ENCODE measurements around the gene UBE2E2.

The UBE2E2 gene

DNA sequence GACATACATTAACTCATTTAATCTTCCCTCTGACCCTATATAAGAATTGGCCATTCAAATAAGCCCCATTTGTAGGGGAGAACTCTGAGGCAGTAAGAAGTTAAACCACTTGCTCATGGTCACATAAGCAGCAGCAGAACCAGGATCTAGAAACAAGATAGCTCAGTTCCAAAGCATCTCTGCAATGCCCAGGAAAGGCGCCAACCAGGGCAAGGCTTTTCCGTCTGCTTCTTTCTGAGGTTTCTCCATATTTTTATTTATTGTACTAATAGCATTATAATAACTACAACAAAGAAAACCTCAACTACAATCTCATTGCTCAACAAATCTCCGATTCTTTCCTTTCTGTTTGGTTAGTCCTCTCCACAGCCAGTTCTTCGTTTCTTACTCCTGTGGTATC, 4.3 kb upstream of the UBE2E2 start:
- DNase-seq = no peak

DNA sequence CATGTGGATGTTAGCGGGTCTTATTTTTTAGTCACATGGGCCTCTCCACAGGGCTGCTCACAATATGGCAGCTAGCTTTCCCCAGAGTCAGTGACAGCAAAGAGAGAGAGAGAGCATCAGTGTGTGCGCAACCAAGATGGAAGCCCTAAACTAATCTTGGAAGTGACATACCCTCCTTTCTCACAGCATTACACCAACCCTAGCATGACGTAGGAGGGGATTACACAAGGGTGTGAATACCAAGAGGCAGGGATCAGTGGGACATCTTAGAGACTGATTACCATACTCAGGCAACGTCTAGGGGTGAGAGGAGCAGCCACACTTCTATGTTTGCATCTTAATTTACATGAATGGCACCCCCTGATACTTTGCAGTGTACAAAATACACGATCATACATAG, 3.5 kb upstream of the UBE2E2 start:
- DNase-seq = no peak

DNA sequence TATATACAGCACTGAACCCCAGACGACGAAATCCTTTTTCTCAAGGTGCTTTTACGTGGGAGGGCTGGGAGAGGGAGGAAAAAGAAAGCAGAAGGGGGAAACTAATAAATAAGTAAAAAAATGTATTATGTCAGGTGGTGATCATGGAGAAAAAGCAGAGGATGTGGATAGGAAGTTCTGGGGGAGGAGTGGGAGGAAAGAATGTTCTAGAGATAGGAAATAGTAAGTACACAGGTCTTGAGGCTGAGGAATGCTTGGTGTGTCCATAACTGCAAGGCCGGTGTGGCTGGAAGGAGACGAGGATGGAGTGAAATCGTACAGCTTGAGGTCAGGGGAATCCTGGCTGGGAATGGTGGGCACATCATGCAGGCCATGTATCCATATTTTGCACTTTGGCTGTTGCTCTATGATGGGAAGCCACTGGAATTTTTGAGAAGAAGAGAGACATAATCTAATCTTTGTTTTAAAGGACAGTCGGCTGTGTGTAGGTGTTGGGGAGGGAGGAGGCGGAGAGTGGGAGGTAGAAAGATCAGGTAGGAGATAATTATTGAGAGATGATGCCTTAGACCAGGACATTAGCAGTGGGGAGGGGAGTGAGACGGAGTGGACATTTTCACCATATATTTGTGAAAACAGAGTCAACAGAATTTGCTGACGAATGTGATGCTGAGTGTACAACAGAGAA, 1.8 kb upstream of the UBE2E2 start:
- DNase-seq = no peak

DNA sequence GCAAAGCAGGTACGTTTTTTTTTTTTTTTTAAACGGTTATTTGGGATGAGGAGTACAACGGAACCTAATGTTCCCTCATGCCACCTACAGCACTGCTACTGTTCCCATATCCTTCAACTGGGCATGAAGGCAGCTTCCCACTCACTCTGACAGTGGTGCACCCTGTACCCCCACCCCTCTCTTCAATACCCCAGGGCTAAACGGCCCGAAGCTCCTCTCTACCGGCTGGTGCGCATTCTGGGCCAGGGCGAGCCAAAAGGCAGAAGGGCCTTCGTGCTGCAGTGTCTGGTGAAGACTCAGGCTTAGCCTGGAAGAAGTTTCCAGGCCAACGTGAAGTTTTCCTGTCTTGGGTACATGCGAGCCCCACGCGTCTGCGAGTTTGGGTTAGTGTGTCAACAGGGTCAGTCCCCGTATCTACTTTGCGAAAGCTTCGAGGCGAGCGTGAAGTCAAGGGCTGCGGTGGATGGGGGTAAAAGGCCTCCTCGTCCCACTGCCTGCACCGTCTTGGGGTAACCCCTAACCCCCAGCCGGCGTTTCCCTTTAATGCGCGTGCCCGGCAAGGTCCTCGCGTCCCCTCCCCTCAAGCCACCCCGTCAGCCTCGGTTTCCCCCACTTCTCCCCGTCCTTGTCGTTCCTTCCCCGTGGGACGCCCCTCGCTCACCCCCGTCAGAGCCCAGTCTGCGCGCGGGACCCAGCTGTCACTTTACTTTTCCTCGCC, 765 bp upstream of the UBE2E2 start:
- peak in 1 of 2 experiments; percentile 33 for DNase-seq

DNA sequence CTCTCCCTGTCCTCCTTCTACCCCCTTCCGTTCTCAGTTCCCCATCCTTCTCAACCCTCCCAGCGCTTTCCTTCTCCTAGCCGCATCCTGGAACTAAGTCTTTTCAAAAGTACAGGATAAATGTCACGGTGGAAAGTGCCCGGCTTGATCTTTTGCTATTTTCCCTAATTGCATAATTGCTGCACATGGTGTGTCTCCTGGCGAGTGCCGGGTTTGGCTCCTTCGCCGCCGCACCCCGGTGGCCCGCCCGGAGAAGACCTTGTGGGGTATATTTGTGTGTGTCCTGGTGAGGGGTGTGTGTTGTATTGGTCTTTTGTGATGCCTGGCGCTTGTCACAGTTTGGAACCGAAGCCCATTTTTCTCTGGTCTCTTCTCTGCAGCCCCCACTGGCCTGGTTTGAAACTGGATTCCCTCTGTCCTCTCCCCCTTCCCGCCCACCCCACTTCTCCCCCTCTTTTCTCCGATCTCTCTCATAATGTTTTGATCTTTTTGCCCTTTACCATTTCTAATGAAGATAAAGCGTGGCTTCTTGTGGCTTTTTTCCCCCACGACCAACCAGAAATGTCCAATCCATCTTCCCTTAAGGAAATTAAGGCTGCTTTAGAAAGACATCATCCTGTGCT, 692 bp downstream of the UBE2E2 start:
- peak; percentile 25 to 50 for DNase-seq

DNA sequence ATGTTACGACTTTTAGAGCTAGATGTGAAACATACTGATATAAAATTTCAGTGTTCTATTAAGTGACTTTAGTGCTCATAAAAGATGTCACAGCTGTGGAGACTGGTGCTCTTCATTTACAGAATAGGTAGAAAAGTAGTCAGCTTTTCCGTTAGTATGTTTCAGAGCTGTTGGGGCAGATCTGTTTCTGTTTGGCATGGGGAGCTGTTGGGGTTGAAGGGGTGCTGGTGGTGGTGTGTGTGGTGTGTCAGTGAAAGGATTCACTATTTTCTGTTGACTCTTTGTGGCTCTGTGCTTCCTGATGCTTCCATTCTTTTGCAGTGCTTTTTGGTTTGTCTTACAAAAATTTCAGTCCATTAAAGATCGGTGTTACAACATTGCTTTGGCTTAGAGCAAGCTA, 3.2 kb downstream of the UBE2E2 start:
- DNase-seq = no peak

DNA sequence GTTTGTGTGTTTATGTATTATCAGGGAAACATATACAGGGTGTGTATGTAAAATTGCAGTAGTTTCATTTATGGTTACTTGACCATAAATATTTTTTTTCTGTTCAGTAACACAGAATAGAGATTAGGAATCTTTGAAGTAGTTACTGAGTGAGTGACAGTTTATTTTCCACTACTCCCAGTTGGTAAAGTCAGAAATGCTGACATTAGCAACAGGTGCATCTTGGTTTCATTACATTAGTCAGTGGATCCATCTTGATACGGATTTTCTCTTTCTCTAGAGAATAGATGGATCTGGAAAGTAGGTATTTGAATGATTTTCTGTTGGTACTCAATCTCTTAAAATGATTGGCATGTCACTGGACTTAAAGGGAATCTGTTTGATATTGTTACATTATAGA, 6.0 kb downstream of the UBE2E2 start:
- no peak for DNase-seq

DNA sequence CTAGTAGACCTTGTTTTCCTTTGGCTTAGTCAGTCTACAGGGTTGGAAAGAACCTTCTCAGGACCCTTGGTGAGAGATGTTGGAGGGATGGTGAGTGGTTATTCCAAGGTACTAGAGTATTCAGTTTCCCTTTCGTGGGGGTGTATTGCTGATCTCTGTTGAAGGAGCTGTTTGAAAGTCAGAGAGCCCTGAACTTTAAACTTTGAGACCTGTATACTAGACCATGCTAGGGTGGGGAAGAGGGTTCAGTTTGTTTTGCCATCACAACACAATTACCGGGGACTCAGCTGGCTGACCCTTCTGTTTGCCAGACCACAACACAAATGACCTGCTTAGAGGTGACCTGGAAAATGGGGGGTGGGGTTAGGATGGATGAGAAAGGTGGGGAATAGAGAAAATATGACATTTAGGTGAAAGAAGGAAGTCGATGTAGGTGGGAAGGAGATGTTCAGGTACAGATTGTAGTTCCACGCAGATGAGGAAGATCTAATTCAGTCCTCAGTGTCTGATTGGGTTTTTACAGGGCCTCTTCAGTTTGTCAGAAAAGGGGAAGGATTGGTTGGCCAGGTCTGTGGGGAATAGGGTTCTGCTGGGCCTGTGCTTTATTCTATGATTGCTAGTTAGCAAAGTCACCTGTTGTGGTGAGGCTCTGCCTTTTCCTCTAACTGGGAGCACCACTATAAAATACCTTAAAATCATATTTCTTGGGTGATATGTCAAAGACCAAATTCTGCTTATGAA, 6.8 kb downstream of the UBE2E2 start:
- DNase-seq = no peak

DNA sequence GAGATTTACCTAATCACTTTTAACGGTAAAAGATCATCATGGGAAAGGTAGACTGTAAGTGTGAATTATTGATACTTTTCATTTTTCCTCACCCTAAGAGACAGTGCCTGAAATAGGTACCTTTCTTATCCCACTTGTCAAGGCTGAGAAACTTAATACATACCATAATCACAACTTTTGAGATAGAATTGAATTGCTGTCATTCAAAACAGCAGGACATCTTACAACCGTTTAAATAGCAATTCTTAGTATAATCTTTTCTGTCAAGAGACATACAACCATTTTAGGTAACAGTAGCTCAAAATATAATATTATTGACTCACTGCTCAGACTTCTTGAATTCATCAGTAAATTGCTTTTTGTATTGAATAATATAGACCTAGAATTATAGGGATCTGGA, 10.7 kb downstream of the UBE2E2 start:
- DNase-seq = no peak

DNA sequence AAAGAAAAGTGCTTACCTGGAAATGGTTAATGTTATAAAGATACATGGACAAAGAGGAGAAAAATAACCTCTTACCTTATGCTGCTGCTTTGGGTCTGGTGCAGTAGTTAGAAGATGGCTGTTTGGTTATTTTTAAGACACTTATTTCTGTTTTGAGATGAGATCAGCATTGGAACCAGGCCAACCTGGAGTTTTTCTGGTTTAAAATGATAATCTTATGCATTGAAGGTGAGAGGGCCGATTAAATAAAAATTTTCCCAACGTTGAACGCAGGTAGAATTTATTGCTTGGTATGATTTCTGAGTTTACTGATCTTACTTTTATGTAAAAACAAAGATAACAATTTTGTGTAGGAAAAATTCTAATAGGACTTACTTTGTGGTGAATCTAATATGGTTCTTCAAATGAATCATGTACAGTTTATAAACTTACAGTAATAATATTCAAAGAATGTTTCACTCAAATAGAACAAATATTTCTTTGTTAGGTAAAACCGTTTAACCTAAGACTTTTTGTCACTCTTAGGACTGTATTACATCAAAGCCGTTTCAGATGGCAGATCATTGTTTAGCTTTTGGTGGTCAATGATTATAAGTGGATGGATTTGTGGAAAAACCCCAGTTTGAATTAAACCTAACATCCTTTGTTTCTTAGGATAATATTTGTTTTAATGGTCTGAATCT, 14.9 kb downstream of the UBE2E2 start:
- DNase-seq = no peak

DNA sequence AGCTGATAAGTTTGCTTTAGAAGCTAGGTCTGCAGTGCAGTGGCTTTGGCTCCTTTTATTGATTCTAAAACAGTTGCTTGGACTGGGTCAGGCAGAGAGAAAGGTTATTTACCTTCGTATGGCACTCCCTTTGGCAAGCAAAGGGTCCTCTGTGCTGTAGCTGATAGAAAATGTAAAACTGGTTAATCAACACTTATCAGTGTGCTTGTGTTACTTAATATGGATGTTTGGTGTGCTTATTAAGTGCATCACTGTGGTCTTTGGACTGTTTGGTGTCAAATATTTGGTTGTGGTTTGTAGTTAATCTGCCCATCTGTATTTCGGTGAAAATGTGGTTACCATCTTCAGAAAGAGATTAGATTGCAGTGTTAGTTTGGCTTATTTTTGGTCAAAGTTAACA, 16.0 kb downstream of the UBE2E2 start:
- no peak for DNase-seq

DNA sequence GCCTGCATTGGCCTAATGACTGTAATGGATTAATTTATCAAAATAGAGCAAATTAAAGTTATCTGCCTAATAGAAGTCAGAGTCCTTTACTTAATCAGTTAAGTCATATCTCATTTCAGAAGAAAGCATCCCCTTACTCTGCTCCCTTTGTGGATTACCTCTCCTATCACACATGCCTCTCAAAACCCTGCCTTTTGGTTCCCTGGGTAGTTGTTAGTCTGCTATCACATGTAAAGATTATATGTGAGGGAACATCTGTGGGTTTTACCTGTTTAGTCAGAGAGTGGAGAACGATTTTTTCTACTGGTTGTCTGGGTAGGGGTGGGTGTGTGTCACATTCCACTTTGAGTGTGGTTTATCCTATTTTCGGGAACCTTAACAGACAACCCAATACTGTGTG, 16.4 kb downstream of the UBE2E2 start:
- no peak for DNase-seq

DNA sequence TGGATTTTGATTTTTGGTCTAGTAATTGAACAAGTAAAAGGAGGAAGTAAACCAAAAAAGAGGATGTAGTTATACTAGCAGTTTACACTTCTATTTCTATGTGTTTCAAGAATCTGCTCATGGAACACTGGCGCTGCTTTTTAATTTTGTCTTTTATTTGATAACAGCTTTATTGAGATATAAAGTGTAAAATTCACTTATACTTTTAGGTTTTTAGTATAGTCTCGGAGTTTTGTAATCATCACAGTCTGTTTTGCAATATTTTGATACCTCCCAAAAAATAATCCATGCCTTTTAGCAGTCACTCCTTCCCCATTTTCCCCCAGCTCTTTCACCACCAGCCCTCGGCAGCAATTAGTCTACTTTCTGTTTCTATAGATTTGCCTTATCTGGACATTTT, 18.0 kb downstream of the UBE2E2 start:
- no peak for DNase-seq

DNA sequence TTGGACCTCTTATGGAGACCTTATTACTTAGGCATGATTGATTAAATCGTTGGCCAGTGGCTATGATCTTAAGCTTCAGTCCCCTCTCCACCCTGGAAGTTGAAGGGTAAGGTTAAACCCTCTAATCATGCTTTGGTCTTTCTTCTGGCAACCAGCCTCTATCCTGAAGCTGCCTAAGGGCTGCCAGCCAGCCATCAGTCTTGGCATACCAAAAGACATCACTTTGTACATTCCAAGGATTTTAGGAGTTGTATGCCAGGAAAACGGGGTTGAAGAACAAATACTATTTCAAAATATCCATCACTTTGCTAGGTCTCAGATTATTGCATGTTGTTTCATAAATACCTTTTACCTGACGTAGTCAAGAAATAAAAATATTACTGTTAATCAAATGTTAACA, 28.9 kb downstream of the UBE2E2 start:
- no peak for DNase-seq

DNA sequence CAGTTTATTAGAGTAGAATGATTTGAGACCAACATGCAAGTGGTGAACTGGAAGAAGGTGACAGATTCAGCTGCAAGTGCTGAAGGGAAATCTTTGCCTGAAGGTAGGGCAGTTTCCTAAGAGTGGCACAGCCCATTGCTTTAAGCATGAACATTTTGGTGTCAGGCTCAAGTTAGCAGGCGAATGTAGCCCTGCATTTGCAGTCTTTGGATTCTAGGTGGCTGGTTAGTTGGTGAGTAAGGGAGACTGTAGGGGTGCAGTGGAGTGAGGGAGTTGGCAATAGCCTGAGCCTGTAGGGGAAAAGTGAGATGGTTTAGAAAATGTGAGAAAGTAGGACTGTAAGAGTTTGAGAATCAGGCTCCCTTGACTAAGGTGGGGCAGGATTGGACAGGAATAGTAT, 29.7 kb downstream of the UBE2E2 start:
- DNase-seq = no peak

DNA sequence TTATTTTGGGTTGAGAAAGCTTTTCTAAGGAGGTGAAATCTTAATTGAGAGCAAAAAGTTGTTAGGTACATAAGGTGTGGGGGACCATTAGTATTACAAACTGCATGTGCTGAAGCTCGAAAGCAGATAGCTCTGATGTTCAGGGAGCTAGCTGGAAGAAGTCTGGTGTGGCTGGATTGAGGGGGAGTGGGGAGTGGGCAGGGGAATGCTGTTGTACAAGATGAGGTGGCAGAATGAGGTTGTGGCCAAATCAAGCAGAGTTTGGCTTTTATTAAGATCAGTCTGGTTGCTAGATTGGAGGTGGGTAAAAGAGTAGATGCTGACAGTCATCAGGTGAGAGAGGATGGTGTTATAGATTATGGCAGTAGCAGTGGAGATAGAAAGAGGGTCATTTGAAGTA, 32.1 kb downstream of the UBE2E2 start:
- no peak for DNase-seq

DNA sequence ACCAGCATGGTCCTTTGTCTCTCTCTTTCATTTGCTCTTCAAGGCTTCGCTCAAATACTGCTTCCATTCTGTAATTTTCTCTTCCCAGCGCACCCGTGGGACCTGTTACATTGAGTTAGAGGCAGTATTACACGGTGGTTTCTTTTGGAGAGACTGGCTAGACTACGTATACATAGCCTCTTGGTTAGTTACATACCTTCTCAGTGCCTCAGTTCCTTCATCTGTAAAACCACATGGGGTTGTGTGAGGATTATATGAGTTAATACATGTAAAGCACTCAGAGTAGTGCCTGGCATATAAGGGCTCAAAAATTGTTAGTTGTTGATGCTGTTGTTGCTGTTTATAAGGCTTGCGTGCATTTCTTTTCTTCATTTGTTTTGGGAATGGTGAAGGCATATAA, 33.8 kb downstream of the UBE2E2 start:
- no peak for DNase-seq

DNA sequence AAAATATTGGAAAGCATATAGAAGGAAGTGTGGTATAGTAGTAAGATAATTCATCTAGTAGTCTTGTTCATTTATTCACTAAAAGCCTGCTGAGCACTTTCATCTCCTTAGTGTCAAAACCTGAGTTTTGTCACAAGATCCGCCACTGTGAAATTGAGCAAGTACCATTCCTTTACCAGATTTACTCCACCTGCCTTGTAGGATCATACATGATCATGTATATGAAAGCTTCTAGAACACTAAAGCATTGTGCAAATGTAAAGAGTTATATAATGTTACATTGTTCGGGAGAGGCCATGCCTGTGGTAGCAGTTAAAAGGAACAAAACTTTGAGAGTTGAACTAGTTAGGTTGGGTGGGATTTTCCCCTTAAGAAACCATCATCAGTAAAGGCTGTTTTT, 35.0 kb downstream of the UBE2E2 start:
- DNase-seq = no peak

DNA sequence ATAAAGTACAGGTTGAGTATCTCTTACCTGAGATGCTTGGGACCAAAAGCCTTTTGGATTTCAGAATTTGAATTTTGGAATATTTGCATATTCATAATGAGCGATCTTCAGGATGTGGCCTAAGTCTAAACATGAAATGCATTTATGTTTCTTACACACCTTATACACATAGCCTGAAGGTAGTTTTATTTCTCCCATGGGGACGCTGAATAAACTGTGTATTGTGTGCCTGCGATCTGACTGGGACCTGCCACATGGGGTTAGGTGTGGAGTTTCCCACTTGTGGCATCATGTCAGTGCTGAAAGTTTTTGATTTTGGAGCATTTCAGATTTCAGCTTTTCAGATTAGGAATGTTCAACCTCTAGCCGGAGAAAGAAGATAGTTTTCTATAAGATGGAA, 35.5 kb downstream of the UBE2E2 start:
- DNase-seq = no peak

DNA sequence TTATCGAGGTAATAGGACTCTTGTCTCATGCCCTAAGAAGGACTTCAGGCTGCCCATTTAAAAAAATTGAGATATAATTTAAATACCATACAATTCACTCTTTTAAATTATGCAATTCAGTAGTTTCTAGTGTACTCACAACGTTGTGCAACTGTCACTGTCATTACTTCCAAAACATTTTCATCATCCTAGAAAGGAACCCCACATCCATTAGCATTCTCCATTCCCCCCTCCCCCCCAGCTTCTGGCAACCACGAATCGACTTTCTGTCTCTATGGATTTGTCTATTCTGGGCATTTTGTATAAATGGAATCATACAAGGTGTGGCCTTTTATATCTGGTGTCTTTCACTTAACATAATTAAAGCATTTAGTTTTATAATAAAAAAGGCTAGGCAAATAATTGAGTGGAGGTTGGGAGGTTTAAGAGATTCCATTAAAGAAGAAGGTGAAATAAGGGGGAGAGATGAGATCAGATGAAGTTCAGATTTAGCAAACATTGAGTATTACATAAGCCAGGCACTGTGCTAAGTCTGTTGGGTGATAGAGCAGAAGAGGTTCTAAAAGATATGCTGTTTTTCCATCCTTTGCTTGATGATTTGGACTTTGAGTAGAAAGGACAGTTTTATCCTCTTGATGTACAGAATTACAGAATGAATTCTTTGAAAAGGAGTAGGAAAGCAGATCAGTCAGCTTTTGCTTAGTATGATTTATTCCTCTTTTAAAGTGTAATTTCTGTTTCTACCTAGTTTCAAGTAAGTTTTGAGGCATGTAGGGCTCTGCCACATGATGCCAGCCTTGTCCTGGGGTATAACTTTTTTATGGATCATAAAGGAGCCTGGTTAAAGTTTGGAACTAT, 36.3 kb downstream of the UBE2E2 start:
- DNase-seq = no peak

DNA sequence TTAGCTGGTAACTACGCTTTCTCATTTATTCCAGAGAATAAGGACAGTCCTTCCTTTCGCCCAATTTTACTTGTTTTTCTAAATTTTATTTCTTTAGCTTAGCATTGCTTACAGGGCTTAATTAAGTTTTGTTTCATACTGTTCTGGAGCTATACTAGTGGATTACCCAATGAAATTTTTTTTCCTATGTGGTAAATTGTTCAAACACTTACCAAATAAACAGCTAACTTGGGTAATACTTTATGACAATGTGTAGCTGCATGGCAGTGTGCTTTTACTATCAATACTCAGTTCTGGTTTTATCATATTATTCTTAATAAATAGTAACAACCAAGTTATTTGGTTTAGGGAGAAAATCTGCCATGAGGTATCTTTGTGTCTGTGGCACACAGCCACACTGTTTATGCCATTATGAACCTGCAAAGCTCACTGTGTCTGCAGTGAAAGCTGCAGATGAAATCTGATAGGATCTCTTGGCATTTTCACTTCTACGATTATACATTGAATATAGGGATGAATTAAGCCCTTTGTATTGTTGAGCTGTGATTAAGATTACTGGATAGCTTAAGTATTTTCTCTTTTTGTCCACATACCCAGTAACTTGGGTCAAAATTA, 37.2 kb downstream of the UBE2E2 start:
- DNase-seq = peak in 1 of 2 experiments; percentile 42

DNA sequence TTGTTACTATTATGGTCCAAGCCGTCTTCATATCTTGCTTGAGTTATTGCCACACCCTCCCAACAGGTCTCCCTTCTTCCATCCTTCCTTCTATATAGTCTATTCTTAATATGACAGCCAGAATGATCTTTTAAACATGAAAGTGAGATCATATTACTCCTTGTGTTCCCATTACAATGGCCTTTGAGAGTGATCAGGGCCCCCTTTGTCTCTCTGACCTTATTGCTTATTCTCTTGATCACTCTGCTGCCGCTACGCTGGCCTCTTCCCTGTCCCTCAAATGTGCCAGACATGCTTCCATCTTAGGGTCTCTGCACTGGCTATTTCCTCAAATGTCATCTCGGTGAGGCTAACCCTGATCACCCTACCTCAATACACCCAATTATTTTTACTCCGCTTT, 38.1 kb downstream of the UBE2E2 start:
- DNase-seq = no peak
